Activated naive CD8-positive, alpha-beta T cell (primary cell): ENCODE results near the gene FBXO21.
"Not testable (repeated sequence)": the region's sequence is repeated elsewhere in the genome, so short reads cannot be mapped to it uniquely, and the experiment has no call there.

Experiments
- H3K27ac Mint-ChIP-seq: one replicate; pipeline ENCODE4 v1.8.0; 2021; ENCODE audit warnings: mixed read lengths
- H3K27me3 Mint-ChIP-seq: one replicate; pipeline ENCODE4 v1.8.0; 2021; ENCODE audit warnings: mixed read lengths
- H3K36me3 Mint-ChIP-seq: one replicate; pipeline ENCODE4 v1.8.0; 2021; ENCODE audit warnings: mixed read lengths
- H3K4me1 Mint-ChIP-seq: one replicate; pipeline ENCODE4 v1.8.0; 2021; ENCODE audit warnings: low read depth, mixed read lengths
- H3K4me3 Mint-ChIP-seq: one replicate; pipeline ENCODE4 v1.8.0; 2021; ENCODE audit warnings: mild to moderate bottlenecking, mixed read lengths
- H3K9me3 Mint-ChIP-seq: one replicate; pipeline ENCODE4 v1.8.0; 2021; ENCODE audit warnings: low read depth, mixed read lengths

The FBXO21 gene

GRCh38 chr12:117188961-117189724, 1.1 kb downstream of the FBXO21 start:
- H3K4me1 Mint-ChIP-seq: peaks cover 42% of the 10 kb centered on the region
- H3K36me3 Mint-ChIP-seq: peaks cover 11% of the 10 kb centered on the region
- H3K27ac Mint-ChIP-seq: peak overlapping the region; percentile 85
- no peaks in the 10 kb centered on the region for H3K9me3 Mint-ChIP-seq
- H3K27me3 Mint-ChIP-seq: no peaks in the 10 kb centered on the region
- peak overlapping the region; percentile 95 for H3K4me3 Mint-ChIP-seq

GRCh38 chr12:117188121-117188665, 2.1 kb downstream of the FBXO21 start:
- Mint-ChIP-seq H3K27ac (no peak overlapping the region), H3K4me1 (peaks cover 42% of the 10 kb centered on the region), H3K9me3 (no peaks in the 10 kb centered on the region), H3K27me3 (no peaks in the 10 kb centered on the region), H3K4me3 (peak overlapping the region; percentile 95), H3K36me3 (peaks cover 8% of the 10 kb centered on the region)

GRCh38 chr12:117187421-117187820, 2.8 kb downstream of the FBXO21 start:
- H3K4me3 Mint-ChIP-seq: peak overlapping the region; percentile 5
- no peaks in the 10 kb centered on the region for H3K9me3 Mint-ChIP-seq
- no peaks in the 10 kb centered on the region for H3K27me3 Mint-ChIP-seq
- peaks cover 42% of the 10 kb centered on the region for H3K4me1 Mint-ChIP-seq
- H3K27ac Mint-ChIP-seq: no peak overlapping the region
- H3K36me3 Mint-ChIP-seq: peaks cover 8% of the 10 kb centered on the region

- H3K4me3 Mint-ChIP-seq: no peak overlapping the region
- no peak overlapping the region for H3K27ac Mint-ChIP-seq
- no peaks in the 10 kb centered on the region for H3K27me3 Mint-ChIP-seq
- H3K4me1 Mint-ChIP-seq: peaks cover 28% of the 10 kb centered on the region
- H3K9me3 Mint-ChIP-seq: no peaks in the 10 kb centered on the region
- peaks cover 22% of the 10 kb centered on the region for H3K36me3 Mint-ChIP-seq
Measured at GRCh38 chr12:117182866-117183265, 7.4 kb downstream of the FBXO21 start.

- H3K27me3 Mint-ChIP-seq, H3K9me3 Mint-ChIP-seq, H3K27ac Mint-ChIP-seq, H3K4me3 Mint-ChIP-seq: not testable (repeated sequence)
- Mint-ChIP-seq H3K4me1 (peaks cover 21% of the 10 kb centered on the region), H3K36me3 (peaks cover 22% of the 10 kb centered on the region)
Measured at GRCh38 chr12:117181468-117181843, 8.8 kb downstream of the FBXO21 start.

- H3K4me3 Mint-ChIP-seq: no peak overlapping the region
- H3K4me1 Mint-ChIP-seq: peaks cover 17% of the 10 kb centered on the region
- no peak overlapping the region for H3K27ac Mint-ChIP-seq
Measured at GRCh38 chr12:117180758-117181467, 9.4 kb downstream of the FBXO21 start.

GRCh38 chr12:117178745-117179144, 11.5 kb downstream of the FBXO21 start:
- Mint-ChIP-seq H3K27ac (no peak overlapping the region), H3K36me3 (peaks cover 19% of the 10 kb centered on the region), H3K27me3 (no peaks in the 10 kb centered on the region), H3K4me3 (no peak overlapping the region), H3K4me1 (peaks cover 11% of the 10 kb centered on the region), H3K9me3 (no peaks in the 10 kb centered on the region)

More at GRCh38 chr12:117180758-117181467, 9.4 kb downstream of the FBXO21 start:
- Mint-ChIP-seq H3K36me3 (peaks cover 25% of the 10 kb centered on the region), H3K27me3 (no peaks in the 10 kb centered on the region), H3K9me3 (no peaks in the 10 kb centered on the region)

GRCh38 chr12:117178301-117178700, 12.0 kb downstream of the FBXO21 start:
- peaks cover 21% of the 10 kb centered on the region for H3K36me3 Mint-ChIP-seq
- no peaks in the 10 kb centered on the region for H3K27me3 Mint-ChIP-seq
- H3K9me3 Mint-ChIP-seq: no peaks in the 10 kb centered on the region
- H3K4me3 Mint-ChIP-seq: peak overlapping the region; percentile 14
- peak overlapping the region; percentile 69 for H3K27ac Mint-ChIP-seq
- H3K4me1 Mint-ChIP-seq: peaks cover 11% of the 10 kb centered on the region

GRCh38 chr12:117172168-117172567, 18.1 kb downstream of the FBXO21 start:
- H3K4me3 Mint-ChIP-seq: no peak overlapping the region
- peaks cover 6% of the 10 kb centered on the region for H3K4me1 Mint-ChIP-seq
- H3K36me3 Mint-ChIP-seq: peaks cover 8% of the 10 kb centered on the region
- no peaks in the 10 kb centered on the region for H3K9me3 Mint-ChIP-seq
- H3K27ac Mint-ChIP-seq: peak overlapping the region; percentile 22
- H3K27me3 Mint-ChIP-seq: no peaks in the 10 kb centered on the region

- no peaks in the 10 kb centered on the region for H3K9me3 Mint-ChIP-seq
- peaks cover 6% of the 10 kb centered on the region for H3K4me1 Mint-ChIP-seq
- peaks cover 13% of the 10 kb centered on the region for H3K36me3 Mint-ChIP-seq
- H3K27ac Mint-ChIP-seq: peak overlapping the region; percentile 22
- H3K4me3 Mint-ChIP-seq: no peak overlapping the region
- H3K27me3 Mint-ChIP-seq: no peaks in the 10 kb centered on the region
Measured at GRCh38 chr12:117171499-117172162, 18.6 kb downstream of the FBXO21 start.

GRCh38 chr12:117169548-117169947, 20.7 kb downstream of the FBXO21 start:
- Mint-ChIP-seq H3K9me3 (no peaks in the 10 kb centered on the region), H3K27me3 (no peaks in the 10 kb centered on the region), H3K36me3 (peaks cover 11% of the 10 kb centered on the region), H3K27ac (no peak overlapping the region), H3K4me1 (peaks cover 6% of the 10 kb centered on the region), H3K4me3 (no peak overlapping the region)

- H3K4me3 Mint-ChIP-seq: no peak overlapping the region
- no peaks in the 10 kb centered on the region for H3K27me3 Mint-ChIP-seq
Measured at GRCh38 chr12:117168976-117169375, 21.3 kb downstream of the FBXO21 start.

GRCh38 chr12:117167769-117168168, 22.5 kb downstream of the FBXO21 start:
- H3K4me3 Mint-ChIP-seq: no peak overlapping the region
- H3K9me3 Mint-ChIP-seq: no peaks in the 10 kb centered on the region
- H3K4me1 Mint-ChIP-seq: peaks cover 6% of the 10 kb centered on the region
- H3K27ac Mint-ChIP-seq: no peak overlapping the region
- H3K27me3 Mint-ChIP-seq: no peaks in the 10 kb centered on the region
- peaks cover 7% of the 10 kb centered on the region for H3K36me3 Mint-ChIP-seq

More at GRCh38 chr12:117168976-117169375, 21.3 kb downstream of the FBXO21 start:
- H3K9me3 Mint-ChIP-seq: no peaks in the 10 kb centered on the region
- H3K4me1 Mint-ChIP-seq: peaks cover 6% of the 10 kb centered on the region
- H3K27ac Mint-ChIP-seq: no peak overlapping the region
- H3K36me3 Mint-ChIP-seq: peaks cover 9% of the 10 kb centered on the region

GRCh38 chr12:117166107-117166506, 24.2 kb downstream of the FBXO21 start:
- H3K27me3 Mint-ChIP-seq: no peaks in the 10 kb centered on the region
- no peak overlapping the region for H3K27ac Mint-ChIP-seq
- peaks cover 6% of the 10 kb centered on the region for H3K4me1 Mint-ChIP-seq
- no peaks in the 10 kb centered on the region for H3K9me3 Mint-ChIP-seq
- no peak overlapping the region for H3K4me3 Mint-ChIP-seq
- H3K36me3 Mint-ChIP-seq: peaks cover 7% of the 10 kb centered on the region

- Mint-ChIP-seq H3K27me3 (no peaks in the 10 kb centered on the region), H3K4me1 (peaks cover 3% of the 10 kb centered on the region), H3K27ac (no peak overlapping the region), H3K4me3 (no peak overlapping the region), H3K9me3 (no peaks in the 10 kb centered on the region), H3K36me3 (peaks cover 7% of the 10 kb centered on the region)
Measured at GRCh38 chr12:117165342-117165741, 24.9 kb downstream of the FBXO21 start.
